ENCODE data around the gene CACNA2D3.

The CACNA2D3 gene

GRCh38 chr3:54424292-54424691 is 301.9 kb downstream of the CACNA2D3 start:
- DNase-seq (ENCODE audit: low spot score) = no peak
- no peak for TF ChIP-seq CTCF (IDR thresholded peaks at IDR 0.05; ENCODE audit: extremely low read depth, missing control alignments)

GRCh38 chr3:54426381-54426780 is 304.0 kb downstream of the CACNA2D3 start:
- no peak for TF ChIP-seq CTCF (IDR thresholded peaks at IDR 0.05; ENCODE audit: extremely low read depth, missing control alignments)
- DNase-seq (ENCODE audit: low spot score) = no peak

GRCh38 chr3:54427501-54427900 is 305.1 kb downstream of the CACNA2D3 start:
- DNase-seq (ENCODE audit: low spot score) = no peak
- TF ChIP-seq CTCF (IDR thresholded peaks at IDR 0.05; ENCODE audit: extremely low read depth, missing control alignments) = no peak

GRCh38 chr3:54427941-54428871 is 305.9 kb downstream of the CACNA2D3 start:
- peak; percentile 45 for DNase-seq (ENCODE audit: low spot score)
- TF ChIP-seq CTCF (IDR thresholded peaks at IDR 0.05; ENCODE audit: extremely low read depth, missing control alignments) = peak; percentile 67

- DNase-seq (ENCODE audit: low spot score) = no peak
- TF ChIP-seq CTCF (IDR thresholded peaks at IDR 0.05; ENCODE audit: extremely low read depth, missing control alignments) = no peak
These were observed 310.6 kb downstream of the CACNA2D3 start for GRCh38 chr3:54432975-54433374.

GRCh38 chr3:54433846-54434245 is 311.5 kb downstream of the CACNA2D3 start:
- no peak for DNase-seq (ENCODE audit: low spot score)
- no peak for TF ChIP-seq CTCF (IDR thresholded peaks at IDR 0.05; ENCODE audit: extremely low read depth, missing control alignments)

- no peak for DNase-seq (ENCODE audit: low spot score)
- no peak for TF ChIP-seq CTCF (IDR thresholded peaks at IDR 0.05; ENCODE audit: extremely low read depth, missing control alignments)
These were observed 312.4 kb downstream of the CACNA2D3 start for GRCh38 chr3:54434756-54435155.
